HCT116 (cell line): ENCODE measurements around the gene FIBP. TPM values are rescaled to one million over a fixed set of nuclear protein-coding genes. Genes with fewer than 3 reads are reported as not detected.

Experiments used
- ATAC-seq: fragments of 200-7000 bp; cut with Tn5 transposase; 2 replicates; pipeline ENCODE4 v1.9.1; 2020; ENCODE audit warnings: mild to moderate bottlenecking, moderate library complexity
- BruUV-seq: library from RNA; stranded (reverse); fragments of 400-500 nt; replicated peaks from 2 replicates; lab custom pipeline; 2021; lab: Mats Ljungman, UMichigan
- CTCF ChIA-PET: fragments of 300-600 bp; sonication (Branson Sonifier 250); formaldehyde crosslinking; loops from one replicate; lab custom pipeline; 2021; ENCODE audit warnings: antibody characterized with exemption; lab: Charles Lee
- POLR2A ChIA-PET: fragments of 300-600, 350-600 bp; sonication (Branson Sonifier 250); formaldehyde crosslinking; loops from one replicate; lab custom pipeline; 2021; ENCODE audit warnings: antibody characterized with exemption; lab: Charles Lee
- RAD21 ChIA-PET, 2 experiments: fragments of 300-600 bp; sonication (Branson Sonifier 250); formaldehyde crosslinking; loops; one replicate each; lab custom pipeline; 2023; ENCODE audit warnings: low total read pairs in 2 of 2; ENCODE audit not compliant: uncharacterized antibody in 2 of 2, unreplicated experiment in 2 of 2, low non-redundant PET in 1 of 2; lab: Charles Lee
- DNase-seq: peaks from one replicate; pipeline ENCODE4 v3.0.0-alpha.2; 2010; ENCODE audit warnings: low read depth, low spot score
- H2AFZ ChIP-seq: fragments of 200-600 bp; shearing (Covaris generic), sonication (generic); 2 replicates; pipeline ENCODE4 v1.6.1; 2017; ENCODE audit warnings: low read depth, mixed run types, mixed read lengths, antibody characterized with exemption, low read length; ENCODE audit not compliant: poor library complexity, severe bottlenecking
- H3K27ac ChIP-seq: 2 replicates; pipeline ENCODE4 v1.5.1; 2012; ENCODE audit warnings: low read depth, low read length
- H3K27me3 ChIP-seq: fragments of 200-600 bp; sonication (generic); 2 replicates; pipeline ENCODE4 v1.6.1; 2016; ENCODE audit warnings: mixed run types, low read length, mixed read lengths; ENCODE audit not compliant: insufficient read depth
- H3K36me3 ChIP-seq, 2 experiments: fragments of 200-500 bp in 1 of 2; fragments of 200-600 bp in 1 of 2; sonication (Bioruptor generic) in 1 of 2; sonication (generic) in 1 of 2; 2 replicates each; pipeline versions ENCODE4 v1.5.1 to v1.6.1; 2014 to 2016; ENCODE audit warnings: low read length in 2 of 2, inconsistent platforms in 1 of 2, mixed read lengths in 1 of 2, mixed run types in 1 of 2; ENCODE audit not compliant: insufficient read depth in 2 of 2, control insufficient read depth in 1 of 2
- H3K4me1 ChIP-seq, 2 experiments: fragments of 200-600 bp in 1 of 2; sonication (generic) in 1 of 2; 2 replicates each; pipeline versions ENCODE4 v1.5.1 to v1.6.1; 2012 to 2017; ENCODE audit warnings: low read length in 2 of 2, inconsistent platforms in 1 of 2, mild to moderate bottlenecking in 1 of 2, mixed read lengths in 1 of 2, mixed run types in 1 of 2, moderate library complexity in 1 of 2; ENCODE audit not compliant: insufficient read depth in 2 of 2, control insufficient read depth in 1 of 2
- H3K4me2 ChIP-seq: fragments of 200-600 bp; sonication (generic); 2 replicates; pipeline ENCODE4 v1.6.1; 2017; ENCODE audit warnings: mixed run types, low read length, mixed read lengths
- H3K4me3 ChIP-seq, 2 experiments: fragments of 200-600 bp in 1 of 2; sonication (generic) in 1 of 2; replicated peaks in 1 of 2; 2 replicates each; pipeline ENCODE4 v1.5.1; 2011 to 2016; ENCODE audit warnings: low read length in 2 of 2, control low read depth in 1 of 2, low read depth in 1 of 2, mild to moderate bottlenecking in 1 of 2, mixed read lengths in 1 of 2, mixed run types in 1 of 2
- H3K79me2 ChIP-seq: fragments of 200-600 bp; sonication (generic); 2 replicates; pipeline ENCODE4 v1.6.1; 2017; ENCODE audit warnings: mild to moderate bottlenecking, mixed run types, low read length, moderate library complexity, mixed read lengths; ENCODE audit not compliant: insufficient read depth
- H3K9ac ChIP-seq: fragments of 200-600 bp; sonication (generic); 2 replicates; pipeline ENCODE4 v1.6.1; 2016; ENCODE audit warnings: low read length, mixed read lengths
- H3K9me2 ChIP-seq: fragments of 200-600 bp; sonication (generic), shearing (Covaris generic); 2 replicates; pipeline ENCODE4 v1.6.1; 2017; ENCODE audit warnings: mixed run types, mild to moderate bottlenecking, moderate library complexity; ENCODE audit not compliant: insufficient read depth
- H3K9me3 ChIP-seq, 2 experiments: fragments of 200-500 bp in 1 of 2; fragments of 200-600 bp in 1 of 2; sonication (Bioruptor generic) in 1 of 2; sonication (generic) in 1 of 2; 2 replicates each; pipeline ENCODE4 v1.6.1; 2014 to 2017; ENCODE audit warnings: low read length in 2 of 2, mixed read lengths in 2 of 2, inconsistent platforms in 1 of 2, low read depth in 1 of 2, mild to moderate bottlenecking in 1 of 2, mixed run types in 1 of 2, moderate library complexity in 1 of 2; ENCODE audit not compliant: control insufficient read depth in 1 of 2, insufficient read depth in 1 of 2
- H4K20me1 ChIP-seq: fragments of 200-600 bp; sonication (generic), shearing (Covaris generic); 2 replicates; pipeline ENCODE4 v1.6.1; 2017; ENCODE audit warnings: mixed run types, mild to moderate bottlenecking, moderate library complexity; ENCODE audit not compliant: insufficient read depth
- EZH2 ChIP-seq: fragments of 200-600 bp; sonication (generic); IDR thresholded peaks from 2 replicates; pipeline ENCODE4 v1.6.1; 2017; ENCODE audit warnings: antibody characterized with exemption, mixed run types
- EZH2phosphoT487 ChIP-seq: fragments of 200-600 bp; IDR thresholded peaks from 2 replicates; pipeline ENCODE4 v1.6.1; 2018; ENCODE audit warnings: antibody characterized with exemption, borderline replicate concordance
- JUND ChIP-seq: IDR thresholded peaks from 2 replicates; pipeline ENCODE4 v1.6.1; 2012
- POLR2A ChIP-seq: IDR thresholded peaks from 2 replicates; pipeline ENCODE4 v1.7.0; 2011; ENCODE audit warnings: borderline replicate concordance; ENCODE audit not compliant: insufficient read depth, insufficient read length; ENCODE audit errors: extremely low read depth
- POLR2AphosphoS5 ChIP-seq: IDR thresholded peaks from 2 replicates; pipeline ENCODE4 v1.6.1; 2011; ENCODE audit warnings: mild to moderate bottlenecking, low read depth, low read length, moderate library complexity
- RAD21 ChIP-seq: IDR thresholded peaks from 2 replicates; pipeline ENCODE4 v1.6.1; 2012; ENCODE audit warnings: low read depth, mild to moderate bottlenecking
- SIN3A ChIP-seq: IDR thresholded peaks from 2 replicates; pipeline ENCODE4 v1.6.1; 2012; ENCODE audit warnings: low read depth
- TCF7L2 ChIP-seq: IDR thresholded peaks from 2 replicates; pipeline ENCODE4 v1.7.0; 2011; ENCODE audit warnings: borderline replicate concordance, inconsistent platforms; ENCODE audit not compliant: insufficient read depth, insufficient read length; ENCODE audit errors: extremely low read depth
- YY1 ChIP-seq: IDR thresholded peaks from 2 replicates; pipeline ENCODE4 v1.6.1; 2011; ENCODE audit warnings: low read length, low read depth, moderate library complexity, mild to moderate bottlenecking; ENCODE audit not compliant: insufficient replicate concordance; ENCODE audit errors: extremely low read depth
- ZBTB33 ChIP-seq: IDR thresholded peaks from 2 replicates; pipeline ENCODE4 v1.6.1; 2011; ENCODE audit warnings: mild to moderate bottlenecking, low read length, moderate library complexity; ENCODE audit not compliant: insufficient replicate concordance; ENCODE audit errors: extremely low read depth
- ZFX ChIP-seq: fragments of 450-650 bp; IDR thresholded peaks from 2 replicates; pipeline ENCODE4 v1.6.1; 2017
- intact Hi-C: fragments of 100-400 bp; cut with micrococcal nuclease; formaldehyde crosslinking; loops from 2 replicates; pipeline ENCODE4 v1.10.0; 2022
- total RNA-seq: library from RNA; stranded (reverse); gene quantifications from one replicate; pipeline ENCODE4 v1.2.1, GENCODE V29; 2021; ENCODE audit not compliant: unreplicated experiment

The FIBP gene
- total RNA-seq, 1 experiment from 2014 or later, result 96.0 TPM

DNA sequence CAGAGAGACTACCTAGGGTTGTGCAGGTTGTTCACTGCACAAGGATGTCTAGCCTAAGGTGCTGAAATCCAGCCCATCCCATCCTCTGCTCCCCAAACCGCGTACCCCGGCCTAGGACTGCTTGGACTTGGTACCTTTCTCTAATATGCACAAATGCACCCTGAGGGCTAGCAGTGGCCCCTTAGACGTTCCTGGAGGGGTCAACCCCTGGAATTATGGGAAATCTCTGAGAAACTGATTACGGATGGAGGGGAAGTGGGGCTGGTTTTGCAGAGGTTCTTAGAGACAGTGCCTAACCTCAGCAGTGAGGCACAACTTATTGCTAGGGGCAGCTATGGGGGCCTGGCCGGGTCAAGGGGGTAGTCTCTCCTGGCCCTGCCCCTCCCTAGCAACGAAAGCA lies 28.1 kb upstream of the FIBP start (continued):
- TF ChIP-seq ZBTB33 (no peak), EZH2phosphoT487 (no peak), YY1 (no peak), ZFX (no peak), RAD21 (no peak), POLR2AphosphoS5 (no peak; the same call in none of the 2 replicates), SIN3A (no peak), JUND (no peak), EZH2 (no peak), POLR2A (no peak)
- TF ChIP-seq, all 23 proteins: peak for 0

DNA sequence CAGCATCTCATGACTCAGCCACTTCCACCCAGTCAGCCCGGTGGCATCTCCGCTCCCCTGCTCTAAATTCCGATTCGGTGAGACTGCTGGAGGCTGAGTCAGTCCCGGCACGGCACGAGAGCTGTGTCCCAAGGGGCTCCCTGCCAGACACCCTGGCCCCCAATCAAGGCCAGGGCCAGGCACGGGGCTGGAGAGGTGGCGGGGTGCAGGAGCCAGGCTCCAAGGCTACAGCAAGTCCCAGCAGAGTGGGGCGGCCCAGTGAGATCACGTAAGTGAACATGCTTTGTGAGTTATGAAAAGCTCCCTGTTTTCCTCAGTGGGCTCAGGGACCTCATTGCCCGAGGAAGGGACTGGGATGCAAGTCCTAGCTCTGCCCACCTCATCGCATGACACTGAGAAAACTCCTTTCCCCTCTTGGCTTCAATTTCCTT lies 27.6 kb upstream of the FIBP start:
- Histone ChIP-seq H3K9me2 (no peaks in the 10 kb centered on the region), H3K27me3 (no peaks in the 10 kb centered on the region), H3K9ac (peak overlapping the region; percentile 99), H3K36me3 (peaks cover 0 to 11% of the 10 kb centered on the region in 2 experiments; a peak in 1 of 4 replicates), H3K4me3 (peak overlapping the region; percentile 86 to 95), H3K9me3 (no peaks in the 10 kb centered on the region), H2AFZ (no peak overlapping the region), H3K27ac (peak overlapping the region; percentile 95), H3K79me2 (peaks cover 45% of the 10 kb centered on the region), H4K20me1 (no peaks in the 10 kb centered on the region), H3K4me2 (peak overlapping the region; percentile 96), H3K4me1 (peaks cover 68 to 85% of the 10 kb centered on the region in 2 experiments)
- ChIA-PET POLR2A (interaction anchor here (0.7 to 2.8 kb wide), 13 partner anchors 10 to 96 kb away, joined by 3 to 80 read pairs (median 4); partner anchors contain the start of genes BANF1, CCDC85B, CFL1 and CST6), RAD21 (interaction anchor here (0.8 to 1.1 kb wide), 3 partner anchors 23 to 27 kb away, joined by 3 to 10 read pairs (median 3); partner anchors contain the start of gene FIBP (in 1 of the 2)), CTCF (interaction anchor here (0.8 to 2.2 kb wide), 6 partner anchors 21 to 31 kb away, joined by 3 to 15 read pairs (median 3); partner anchors contain the start of genes CCDC85B and FIBP)
- BruUV-seq, result no TSS peak
- intact Hi-C loops, result loop anchor here (1.0 kb wide), 2 partner anchors 16 to 25 kb away; partner anchors contain the start of gene FOSL1
- ATAC-seq (peak; percentile 60), DNase-seq (peak; percentile 89)
- TF ChIP-seq TCF7L2 (peak; percentile 62), POLR2AphosphoS5 (peak; percentile 77), POLR2A (no peak)
